ENCODE results near the gene TMEM245. TPM values are rescaled to one million over a fixed set of nuclear protein-coding genes. Genes with fewer than 3 reads are reported as not detected.
A peak's percentile ranks its signal among the peaks of the same experiment; 100 is the strongest.

TMEM245 gene
- total and polyA plus RNA-seq, 2 of the 13 experiments (the other 11 are each of a cell fraction or from before 2014, with no cell fraction given), result 53.5 to 55.4 TPM

DNA sequence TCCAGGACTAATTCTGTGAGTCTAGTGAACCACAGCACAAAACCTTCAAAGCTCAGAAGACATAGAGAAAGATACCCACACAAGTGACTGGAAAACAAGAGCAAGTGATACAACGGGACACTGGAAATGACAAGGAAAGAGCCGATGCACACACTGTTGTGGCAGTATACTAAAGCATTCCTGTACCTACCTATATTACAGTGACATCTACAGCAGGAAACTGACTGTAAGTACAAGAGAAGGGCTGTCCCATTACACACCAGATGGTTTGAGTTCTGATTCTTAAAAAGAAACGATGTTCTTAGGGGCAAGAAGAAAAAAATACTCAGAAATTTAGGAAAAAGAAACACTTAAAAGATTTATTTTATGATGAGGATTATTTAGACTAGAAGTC is 18.5 kb downstream of the TMEM245 start:
- 90% methylated on average over 3 of the region's 3 CpGs for WGBS (ENCODE audit: low lambda C conversion rate)
- no peak overlapping the region for H3K4me3 ChIP-seq (replicated peaks in 1 of 3; ENCODE audit: insufficient read depth in 1 of 3, low read depth in 2 of 3, low read length in 3 of 3)
- no peak for TF ChIP-seq ZSCAN30 (CRISPR knock-in tag; IDR thresholded peaks at IDR 0.05)
- TF ChIP-seq, protein P1, sequence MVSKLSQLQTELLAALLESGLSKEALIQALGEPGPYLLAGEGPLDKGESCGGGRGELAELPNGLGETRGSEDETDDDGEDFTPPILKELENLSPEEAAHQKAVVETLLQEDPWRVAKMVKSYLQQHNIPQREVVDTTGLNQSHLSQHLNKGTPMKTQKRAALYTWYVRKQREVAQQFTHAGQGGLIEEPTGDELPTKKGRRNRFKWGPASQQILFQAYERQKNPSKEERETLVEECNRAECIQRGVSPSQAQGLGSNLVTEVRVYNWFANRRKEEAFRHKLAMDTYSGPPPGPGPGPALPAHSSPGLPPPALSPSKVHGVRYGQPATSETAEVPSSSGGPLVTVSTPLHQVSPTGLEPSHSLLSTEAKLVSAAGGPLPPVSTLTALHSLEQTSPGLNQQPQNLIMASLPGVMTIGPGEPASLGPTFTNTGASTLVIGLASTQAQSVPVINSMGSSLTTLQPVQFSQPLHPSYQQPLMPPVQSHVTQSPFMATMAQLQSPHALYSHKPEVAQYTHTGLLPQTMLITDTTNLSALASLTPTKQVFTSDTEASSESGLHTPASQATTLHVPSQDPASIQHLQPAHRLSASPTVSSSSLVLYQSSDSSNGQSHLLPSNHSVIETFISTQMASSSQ (IDR thresholded peaks at IDR 0.05; ENCODE audit: low read depth), result no peak
- TF ChIP-seq, protein P1 (CRISPR knock-in tag; IDR thresholded peaks at IDR 0.05; ENCODE audit: borderline replicate concordance), result no peak
- TF ChIP-seq SIN3B (IDR thresholded peaks at IDR 0.05; ENCODE audit: low read length), result no peak
- TF ChIP-seq, protein P2, sequence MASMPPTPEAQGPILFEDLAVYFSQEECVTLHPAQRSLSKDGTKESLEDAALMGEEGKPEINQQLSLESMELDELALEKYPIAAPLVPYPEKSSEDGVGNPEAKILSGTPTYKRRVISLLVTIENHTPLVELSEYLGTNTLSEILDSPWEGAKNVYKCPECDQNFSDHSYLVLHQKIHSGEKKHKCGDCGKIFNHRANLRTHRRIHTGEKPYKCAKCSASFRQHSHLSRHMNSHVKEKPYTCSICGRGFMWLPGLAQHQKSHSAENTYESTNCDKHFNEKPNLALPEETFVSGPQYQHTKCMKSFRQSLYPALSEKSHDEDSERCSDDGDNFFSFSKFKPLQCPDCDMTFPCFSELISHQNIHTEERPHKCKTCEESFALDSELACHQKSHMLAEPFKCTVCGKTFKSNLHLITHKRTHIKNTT (CRISPR knock-in tag; IDR thresholded peaks at IDR 0.05), result no peak
- TF ChIP-seq, protein P3, sequence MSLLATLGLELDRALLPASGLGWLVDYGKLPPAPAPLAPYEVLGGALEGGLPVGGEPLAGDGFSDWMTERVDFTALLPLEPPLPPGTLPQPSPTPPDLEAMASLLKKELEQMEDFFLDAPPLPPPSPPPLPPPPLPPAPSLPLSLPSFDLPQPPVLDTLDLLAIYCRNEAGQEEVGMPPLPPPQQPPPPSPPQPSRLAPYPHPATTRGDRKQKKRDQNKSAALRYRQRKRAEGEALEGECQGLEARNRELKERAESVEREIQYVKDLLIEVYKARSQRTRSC (CRISPR knock-in tag; IDR thresholded peaks at IDR 0.05; ENCODE audit: low read depth), result no peak
- no peak for TF ChIP-seq ZBTB42 (CRISPR knock-in tag; IDR thresholded peaks at IDR 0.05)
- no peak for TF ChIP-seq NR2F2 (IDR thresholded peaks at IDR 0.05; ENCODE audit: borderline replicate concordance, low read depth)
- TF ChIP-seq BRD4 (CRISPR knock-in tag; IDR thresholded peaks at IDR 0.05), result no peak
- TF ChIP-seq CEBPB (IDR thresholded peaks at IDR 0.05; ENCODE audit: borderline replicate concordance, low read depth, low read length), result no peak
- TF ChIP-seq, protein P4, sequence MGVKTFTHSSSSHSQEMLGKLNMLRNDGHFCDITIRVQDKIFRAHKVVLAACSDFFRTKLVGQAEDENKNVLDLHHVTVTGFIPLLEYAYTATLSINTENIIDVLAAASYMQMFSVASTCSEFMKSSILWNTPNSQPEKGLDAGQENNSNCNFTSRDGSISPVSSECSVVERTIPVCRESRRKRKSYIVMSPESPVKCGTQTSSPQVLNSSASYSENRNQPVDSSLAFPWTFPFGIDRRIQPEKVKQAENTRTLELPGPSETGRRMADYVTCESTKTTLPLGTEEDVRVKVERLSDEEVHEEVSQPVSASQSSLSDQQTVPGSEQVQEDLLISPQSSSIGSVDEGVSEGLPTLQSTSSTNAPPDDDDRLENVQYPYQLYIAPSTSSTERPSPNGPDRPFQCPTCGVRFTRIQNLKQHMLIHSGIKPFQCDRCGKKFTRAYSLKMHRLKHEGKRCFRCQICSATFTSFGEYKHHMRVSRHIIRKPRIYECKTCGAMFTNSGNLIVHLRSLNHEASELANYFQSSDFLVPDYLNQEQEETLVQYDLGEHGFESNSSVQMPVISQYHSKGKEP (CRISPR knock-in tag; IDR thresholded peaks at IDR 0.05), result no peak
- no peak for TF ChIP-seq FOXO1 (CRISPR knock-in tag; IDR thresholded peaks at IDR 0.05)
- TF ChIP-seq MAF1 (CRISPR knock-in tag; IDR thresholded peaks at IDR 0.05; ENCODE audit: borderline replicate concordance), result no peak

More for the DNA sequence above, 18.5 kb downstream of the TMEM245 start:
- in situ Hi-C loops (cut with HindIII; ENCODE audit: extremely low pct_ligation_motif_present, low pct_unique_long_range_greater_than_20kb) (no loop called here), intact Hi-C loops (cut with micrococcal nuclease; ENCODE audit: unreplicated experiment) (no loop called here)
- H3K79me2 ChIP-seq (ENCODE audit: insufficient read depth, low read length), result peaks cover 99% of the 10 kb centered on the region
- no peaks in the 10 kb centered on the region for H3K27me3 ChIP-seq (ENCODE audit: control insufficient read depth in 1 of 2, insufficient read depth in 2 of 2, low read length in 2 of 2)
- CTCF ChIA-PET (ENCODE audit: low intra/inter-chr PET ratio, low total read pairs), result no interaction called here
- no peak overlapping the region for H2AFZ ChIP-seq (ENCODE audit: low read length)
- H3K4me1 ChIP-seq (ENCODE audit: insufficient read depth, low read length), result peaks cover 60% of the 10 kb centered on the region
- H3K9ac ChIP-seq (ENCODE audit: insufficient read depth, low read depth, low read length), result no peak overlapping the region
- no peak for FAIRE-seq
- ATAC-seq, result no peak
- BruUV-seq (replicated peaks), result no TSS peak
- H4K20me1 ChIP-seq (ENCODE audit: insufficient read depth, low read length), result no peaks in the 10 kb centered on the region
- DNase-seq (ENCODE audit: low spot score), result no peak
- peak overlapping the region; percentile 18 for H3K27ac ChIP-seq (ENCODE audit: extremely low read length, insufficient read depth, low read length)
- POLR2A ChIA-PET, result interaction anchor here (1.2 to 2.1 kb wide), 3 partner anchors 8 to 18 kb away, joined by 3 to 9 read pairs (median 4); partner anchors contain the start of gene TMEM245
- 0 out of 2 replicates have a peak, but pooled peaks cover 8% of the 10 kb centered on the region for H3K9me3 ChIP-seq (ENCODE audit: low read length)
- H3K4me2 ChIP-seq (ENCODE audit: low read depth, low read length), result no peak overlapping the region
- peaks cover 8 to 32% of the 10 kb centered on the region in 2 experiments for H3K36me3 ChIP-seq (replicated peaks in 1 of 2; ENCODE audit: control insufficient read depth in 1 of 2, insufficient read depth in 2 of 2, low read length in 2 of 2)

Data from HepG2 (cell line).